Gastrocnemius medialis (tissue), 4 donors: Measurements from ENCODE around the gene NSUN7. TPM values are rescaled to one million over a fixed set of nuclear protein-coding genes. Genes with fewer than 3 reads are reported as not detected.

Experiments used
- ATAC-seq, 2 donors: fragments of 150-250 bp; one replicate each; pipeline ENCODE4 v1.9.1; 2016
- DNase-seq, 2 donors: peaks; one replicate each; pipeline ENCODE4 v3.0.0-alpha.2; 2019
- H3K27ac ChIP-seq, 4 donors: fragments of 200-600 bp; sonication (generic); 1 replicate in 1 of 4; 2 replicates in 3 of 4; pipeline ENCODE4 v1.5.1; 2016 to 2018; ENCODE audit warnings: mild to moderate bottlenecking in 2 of 4, moderate library complexity in 1 of 4
- H3K27me3 ChIP-seq, 3 donors: fragments of 200-600 bp; sonication (generic) in 2 of 3; 1 replicate in 1 of 3; 2 replicates in 2 of 3; pipeline versions ENCODE4 v1.5.1 to v1.6.0; 2016 to 2019; ENCODE audit warnings: mild to moderate bottlenecking in 1 of 3, moderate library complexity in 1 of 3
- H3K36me3 ChIP-seq, 2 donors: fragments of 200-600 bp; sonication (generic) in 1 of 2; one replicate each; pipeline ENCODE4 v1.5.1; 2017 to 2018
- H3K4me1 ChIP-seq, 2 donors: fragments of 200-600 bp; sonication (generic) in 1 of 2; one replicate each; pipeline ENCODE4 v1.5.1; 2016 to 2017; ENCODE audit warnings: mild to moderate bottlenecking in 2 of 2
- H3K4me3 ChIP-seq, 4 donors: fragments of 200-600 bp; sonication (generic) in 3 of 4; 1 replicate in 1 of 4; 2 replicates in 3 of 4; pipeline ENCODE4 v1.5.1; 2016 to 2019; ENCODE audit warnings: mild to moderate bottlenecking in 2 of 4
- H3K9me3 ChIP-seq, 3 donors: fragments of 200-600 bp; sonication (generic) in 2 of 3; 1 replicate in 1 of 3; 2 replicates in 2 of 3; pipeline ENCODE4 v1.5.1; 2016 to 2019
- CTCF ChIP-seq, 5 experiments: fragments of 450-650 bp in 3 of 5; fragments of 200-600 bp in 2 of 5; sonication (generic) in 2 of 5; IDR thresholded peaks in 4 of 5; conservative IDR thresholded peaks in 1 of 5; 1 replicate in 4 of 5; 2 replicates in 1 of 5; pipeline ENCODE4 v1.5.1; 2016 to 2019; ENCODE audit warnings: antibody characterized with exemption in 5 of 5, mild to moderate bottlenecking in 3 of 5, moderate library complexity in 3 of 5
- POLR2A ChIP-seq, 2 donors: fragments of 450-650 bp; IDR thresholded peaks; one replicate each; pipeline ENCODE4 v1.6.1; 2017; ENCODE audit warnings: antibody characterized with exemption in 2 of 2, mild to moderate bottlenecking in 2 of 2, moderate library complexity in 2 of 2
- in situ Hi-C, 4 donors: fragments of 200-750 bp; cut with MboI; loops; one replicate each; pipeline versions ENCODE4 v1.15.0 to v1.8.0; 2017; ENCODE audit warnings: low sequenced_read_pairs in 4 of 4
- intact Hi-C: fragments of 100-400 bp; cut with DNase I; formaldehyde crosslinking; loops from one replicate; pipeline ENCODE4 v1.15.1; 2023; ENCODE audit warnings: low total_unique reads
- total RNA-seq, 4 donors: library from RNA; depleted of rRNA; stranded (reverse); fragments of >200 nt; gene quantifications; one replicate each; pipeline versions ENCODE4 v1.1.0 to v1.2.3, GENCODE V29; 2016

Gene NSUN7
- total RNA-seq, 4 donors from 2014 or later = 0.18 TPM; not detected in 3

- DNase-seq (peak; percentile 17 to 28), ATAC-seq (peak in 1 of 2 donors; percentile 39)
- no peak overlapping the region for H3K4me3 ChIP-seq
- H3K9me3 ChIP-seq = no peaks in the 10 kb centered on the region
- no peaks in the 10 kb centered on the region for H3K27me3 ChIP-seq
- no peaks in the 10 kb centered on the region for H3K36me3 ChIP-seq
- TF ChIP-seq CTCF (IDR thresholded peaks at IDR 0.05 in 4 of 5, conservative IDR thresholded peaks at IDR 0.05 in 1 of 5) (no peak), POLR2A (IDR thresholded peaks at IDR 0.05) (no peak)
- intact Hi-C loops (loop anchor here (10.0 kb wide), 1 partner anchor 163 kb away; no protein-coding TSS in a partner anchor), in situ Hi-C loops (no loop called here)
- H3K27ac ChIP-seq = no peak overlapping the region
- peaks cover 5 to 8% of the 10 kb centered on the region in 2 donors for H3K4me1 ChIP-seq
Observed at GRCh38 chr4:40731792-40732245, 17.9 kb upstream of the NSUN7 start.

DNA sequence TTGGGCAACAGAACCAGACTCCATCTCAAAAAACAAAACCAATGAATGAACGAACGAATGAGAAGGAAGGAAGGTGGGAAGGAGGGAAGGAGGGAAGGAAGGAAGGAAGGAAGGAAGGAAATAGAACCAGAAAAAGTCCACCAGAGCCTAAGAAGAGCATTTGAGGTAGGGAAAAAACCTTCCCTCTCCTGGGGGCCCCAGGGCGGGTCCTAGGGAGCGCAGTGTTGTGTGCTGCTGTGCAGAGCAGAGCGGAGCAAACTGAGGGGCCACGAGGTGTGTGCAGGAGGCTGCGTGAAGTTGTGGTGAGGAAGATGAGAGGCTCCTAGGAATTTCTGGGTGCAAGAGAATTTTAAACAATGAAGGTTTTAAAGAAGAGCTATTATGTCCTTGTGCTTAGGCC is 16.0 kb upstream of the NSUN7 start:
- in situ Hi-C loops = no loop called here
- intact Hi-C loops = loop anchor here (10.0 kb wide), 1 partner anchor 161 kb away; no protein-coding TSS in a partner anchor
- DNase-seq = no peak

DNA sequence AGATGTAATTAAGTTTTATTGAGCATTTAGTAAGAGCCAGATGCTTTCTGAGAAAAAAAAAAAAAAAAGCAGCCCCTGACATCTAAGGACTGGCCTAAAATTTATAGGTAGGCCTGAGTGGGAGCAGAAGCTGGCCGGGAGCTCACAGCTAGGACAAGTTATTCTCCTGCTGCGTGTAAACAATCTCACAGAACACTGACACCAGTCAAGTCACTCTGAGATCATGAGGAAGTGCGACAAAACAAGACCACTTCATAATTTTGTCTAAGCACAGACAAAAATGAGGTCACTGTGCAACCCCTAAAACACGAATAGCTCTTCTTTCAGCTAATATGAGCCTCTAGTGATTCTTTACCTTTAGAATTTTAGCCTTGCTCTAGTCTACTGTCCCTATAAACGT is 15.3 kb upstream of the NSUN7 start:
- in situ Hi-C loops (no loop called here), intact Hi-C loops (loop anchor here (10.0 kb wide), 1 partner anchor 160 kb away; no protein-coding TSS in a partner anchor)
- H3K4me3 ChIP-seq = no peak overlapping the region
- no peak for DNase-seq
- no peaks in the 10 kb centered on the region for H3K36me3 ChIP-seq
- ATAC-seq = no peak
- H3K9me3 ChIP-seq = no peaks in the 10 kb centered on the region
- peaks cover 5 to 8% of the 10 kb centered on the region in 2 donors for H3K4me1 ChIP-seq
- no peak for TF ChIP-seq CTCF (IDR thresholded peaks at IDR 0.05 in 4 of 5, conservative IDR thresholded peaks at IDR 0.05 in 1 of 5)
- TF ChIP-seq POLR2A (IDR thresholded peaks at IDR 0.05) = no peak
- H3K27me3 ChIP-seq = no peaks in the 10 kb centered on the region
- H3K27ac ChIP-seq = no peak overlapping the region

More for the DNA sequence above, 16.0 kb upstream of the NSUN7 start:
- Histone ChIP-seq H3K27me3 (no peaks in the 10 kb centered on the region), H3K36me3 (no peaks in the 10 kb centered on the region), H3K4me3 (no peak overlapping the region), H3K4me1 (peaks cover 5 to 8% of the 10 kb centered on the region in 2 donors), H3K27ac (no peak overlapping the region), H3K9me3 (no peaks in the 10 kb centered on the region)
- TF ChIP-seq POLR2A (IDR thresholded peaks at IDR 0.05) (no peak), CTCF (IDR thresholded peaks at IDR 0.05 in 4 of 5, conservative IDR thresholded peaks at IDR 0.05 in 1 of 5) (no peak)
- no peak for ATAC-seq

DNA sequence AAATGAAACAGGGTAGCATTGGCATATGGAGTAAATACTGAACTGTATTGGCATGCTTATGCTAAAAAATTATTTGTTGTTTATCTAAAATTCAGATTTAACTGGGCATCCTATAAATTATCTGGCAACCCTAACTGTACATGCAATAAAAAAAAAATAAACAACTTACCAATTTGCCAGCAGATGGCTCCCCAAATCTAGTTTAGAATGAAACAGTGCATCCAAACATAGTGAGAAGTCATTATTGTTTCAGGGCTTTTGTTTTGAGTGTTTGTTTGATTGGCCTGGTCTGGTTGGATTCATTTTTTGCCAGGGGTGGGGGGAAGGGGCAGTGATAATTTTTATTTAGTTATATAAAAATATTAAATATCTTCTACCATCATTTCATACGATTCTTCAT is 12.8 kb upstream of the NSUN7 start:
- no peaks in the 10 kb centered on the region for H3K27me3 ChIP-seq
- no peaks in the 10 kb centered on the region for H3K9me3 ChIP-seq
- DNase-seq = no peak
- TF ChIP-seq POLR2A (IDR thresholded peaks at IDR 0.05) = no peak
- peak in 1 of 5 experiments; percentile 26 for TF ChIP-seq CTCF (IDR thresholded peaks at IDR 0.05 in 4 of 5, conservative IDR thresholded peaks at IDR 0.05 in 1 of 5)
- no peak overlapping the region for H3K4me3 ChIP-seq
- no peak for ATAC-seq
- H3K27ac ChIP-seq = no peak overlapping the region
- in situ Hi-C loops (no loop called here), intact Hi-C loops (loop anchor here (5.0 to 10.0 kb wide), 2 partner anchors 105 to 158 kb away; no protein-coding TSS in a partner anchor)
- no peaks in the 10 kb centered on the region for H3K36me3 ChIP-seq
- peaks cover 2% of the 10 kb centered on the region in 2 donors for H3K4me1 ChIP-seq

GRCh38 chr4:40737879-40738278 is 11.9 kb upstream of the NSUN7 start:
- in situ Hi-C loops = no loop called here
- no peaks in the 10 kb centered on the region for H3K36me3 ChIP-seq
- TF ChIP-seq POLR2A (IDR thresholded peaks at IDR 0.05) (no peak), CTCF (IDR thresholded peaks at IDR 0.05 in 4 of 5, conservative IDR thresholded peaks at IDR 0.05 in 1 of 5) (no peak)

More at GRCh38 chr4:40737879-40738278, 11.9 kb upstream of the NSUN7 start:
- H3K4me3 ChIP-seq = no peak overlapping the region
- no peaks in the 10 kb centered on the region for H3K4me1 ChIP-seq
- no peaks in the 10 kb centered on the region for H3K27me3 ChIP-seq
- H3K27ac ChIP-seq = no peak overlapping the region
- no peak for DNase-seq
- intact Hi-C loops = loop anchor here (5.0 to 10.0 kb wide), 2 partner anchors 104 to 157 kb away; no protein-coding TSS in a partner anchor
- no peaks in the 10 kb centered on the region for H3K9me3 ChIP-seq
- no peak for ATAC-seq
